Right atrium auricular region (tissue), 2 donors: ENCODE data around the gene NFE2L1. TPM values are rescaled to one million over a fixed set of nuclear protein-coding genes. Genes with fewer than 3 reads are reported as not detected.

Experiments used
- DNase-seq: peaks from one replicate; pipeline ENCODE4 v3.0.0-alpha.2; 2019; ENCODE audit warnings: low spot score
- H3K27ac ChIP-seq, 2 donors: fragments of 200-600 bp; sonication (generic); 1 replicate in 1 of 2; 2 replicates in 1 of 2; pipeline ENCODE4 v1.5.1; 2016 to 2019
- H3K27me3 ChIP-seq, 2 donors: fragments of 200-600 bp; sonication (generic); one replicate each; pipeline versions ENCODE4 v1.5.1 to v1.6.0; 2017 to 2019
- H3K36me3 ChIP-seq: fragments of 200-600 bp; sonication (generic); one replicate; pipeline ENCODE4 v1.5.1; 2016
- H3K4me1 ChIP-seq, 2 donors: fragments of 200-600 bp; sonication (generic); one replicate each; pipeline versions ENCODE4 v1.5.1 to v1.6.0; 2017 to 2019
- H3K4me3 ChIP-seq, 2 donors: fragments of 200-600 bp; sonication (generic); 1 replicate in 1 of 2; 2 replicates in 1 of 2; pipeline ENCODE4 v1.5.1; 2017 to 2019; ENCODE audit warnings: mild to moderate bottlenecking in 1 of 2, moderate library complexity in 1 of 2
- H3K9me3 ChIP-seq, 2 donors: fragments of 200-600 bp; sonication (generic); one replicate each; pipeline ENCODE4 v1.5.1; 2019
- CTCF ChIP-seq, 2 donors: fragments of 200-600 bp; sonication (generic); IDR thresholded peaks; one replicate each; pipeline ENCODE4 v1.5.1; 2019; ENCODE audit warnings: antibody characterized with exemption in 2 of 2
- total RNA-seq, 2 donors: library from RNA; depleted of rRNA; stranded (reverse); fragments of >200 nt; gene quantifications; one replicate each; pipeline ENCODE4 v1.1.0, GENCODE V29; 2016

The NFE2L1 gene
- total RNA-seq, 2 donors from 2014 or later = 271 to 418 TPM

GRCh38 chr17:48047113-48047740, 932 bp upstream of the NFE2L1 start:
- Histone ChIP-seq H3K4me3 (peak overlapping the region; percentile 82 to 88), H3K27ac (peak overlapping the region; percentile 98 to 99), H3K9me3 (no peaks in the 10 kb centered on the region), H3K27me3 (no peaks in the 10 kb centered on the region), H3K36me3 (peaks cover 4% of the 10 kb centered on the region), H3K4me1 (peaks cover 0 to 49% of the 10 kb centered on the region in 2 donors)
- TF ChIP-seq CTCF (IDR thresholded peaks at IDR 0.05) = no peak
- DNase-seq = no peak

- Histone ChIP-seq H3K4me3 (peak overlapping the region; percentile 82 to 88), H3K27me3 (no peaks in the 10 kb centered on the region), H3K36me3 (peaks cover 4% of the 10 kb centered on the region), H3K27ac (peak overlapping the region; percentile 98 to 99), H3K4me1 (peaks cover 0 to 62% of the 10 kb centered on the region in 2 donors), H3K9me3 (no peaks in the 10 kb centered on the region)
- peak; percentile 92 for DNase-seq
- TF ChIP-seq CTCF (IDR thresholded peaks at IDR 0.05) = no peak
These were observed 396 bp downstream of the NFE2L1 start for GRCh38 chr17:48048384-48049126.

- Histone ChIP-seq H3K27me3 (no peaks in the 10 kb centered on the region), H3K4me3 (peak overlapping the region; percentile 28 to 82), H3K4me1 (peaks cover 0 to 78% of the 10 kb centered on the region in 2 donors), H3K9me3 (no peaks in the 10 kb centered on the region), H3K27ac (peak overlapping the region; percentile 98 to 99), H3K36me3 (peaks cover 10% of the 10 kb centered on the region)
- TF ChIP-seq CTCF (IDR thresholded peaks at IDR 0.05) = no peak
- no peak for DNase-seq
These were observed 3.1 kb downstream of the NFE2L1 start for GRCh38 chr17:48051283-48051682.

- peaks cover 16% of the 10 kb centered on the region for H3K36me3 ChIP-seq
- TF ChIP-seq CTCF (IDR thresholded peaks at IDR 0.05) = no peak
- H3K4me3 ChIP-seq = peak overlapping the region; percentile 35 to 82
- peak overlapping the region; percentile 98 to 99 for H3K27ac ChIP-seq
- no peaks in the 10 kb centered on the region for H3K9me3 ChIP-seq
- no peaks in the 10 kb centered on the region for H3K27me3 ChIP-seq
- peaks cover 0 to 78% of the 10 kb centered on the region in 2 donors for H3K4me1 ChIP-seq
- peak; percentile 86 for DNase-seq
These were observed 3.7 kb downstream of the NFE2L1 start for GRCh38 chr17:48051706-48052486.

GRCh38 chr17:48052956-48053757, 5.0 kb downstream of the NFE2L1 start:
- peaks cover 29% of the 10 kb centered on the region for H3K36me3 ChIP-seq
- peak; percentile 83 for DNase-seq
- no peak for TF ChIP-seq CTCF (IDR thresholded peaks at IDR 0.05)
- H3K4me1 ChIP-seq = peaks cover 0 to 83% of the 10 kb centered on the region in 2 donors
- no peaks in the 10 kb centered on the region for H3K27me3 ChIP-seq
- H3K4me3 ChIP-seq = peak overlapping the region; percentile 35 to 82
- H3K9me3 ChIP-seq = no peaks in the 10 kb centered on the region
- H3K27ac ChIP-seq = peak overlapping the region; percentile 98 to 99
